ENCODE measurements around the gene TERT.

DNA sequence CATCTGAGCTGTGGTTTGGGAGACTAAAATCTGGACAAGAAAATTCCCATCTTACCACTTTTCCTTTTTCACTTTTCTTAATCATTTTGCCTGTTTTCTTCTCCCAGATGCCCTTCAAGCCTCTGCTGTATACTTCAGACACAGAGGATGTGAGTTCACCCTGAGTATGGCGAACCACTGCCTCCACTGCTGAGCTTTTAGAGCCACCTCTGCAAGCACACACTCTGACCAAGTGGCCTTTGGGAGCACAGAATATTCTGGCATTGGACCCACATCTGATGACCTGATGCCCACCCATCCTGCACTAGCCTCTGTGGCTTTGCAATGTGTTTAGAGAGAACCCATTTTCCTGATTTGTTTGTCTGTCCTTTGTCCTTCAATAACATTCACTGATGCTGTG, 32.5 kb downstream of the TERT start:
- TF ChIP-seq, protein P1, sequence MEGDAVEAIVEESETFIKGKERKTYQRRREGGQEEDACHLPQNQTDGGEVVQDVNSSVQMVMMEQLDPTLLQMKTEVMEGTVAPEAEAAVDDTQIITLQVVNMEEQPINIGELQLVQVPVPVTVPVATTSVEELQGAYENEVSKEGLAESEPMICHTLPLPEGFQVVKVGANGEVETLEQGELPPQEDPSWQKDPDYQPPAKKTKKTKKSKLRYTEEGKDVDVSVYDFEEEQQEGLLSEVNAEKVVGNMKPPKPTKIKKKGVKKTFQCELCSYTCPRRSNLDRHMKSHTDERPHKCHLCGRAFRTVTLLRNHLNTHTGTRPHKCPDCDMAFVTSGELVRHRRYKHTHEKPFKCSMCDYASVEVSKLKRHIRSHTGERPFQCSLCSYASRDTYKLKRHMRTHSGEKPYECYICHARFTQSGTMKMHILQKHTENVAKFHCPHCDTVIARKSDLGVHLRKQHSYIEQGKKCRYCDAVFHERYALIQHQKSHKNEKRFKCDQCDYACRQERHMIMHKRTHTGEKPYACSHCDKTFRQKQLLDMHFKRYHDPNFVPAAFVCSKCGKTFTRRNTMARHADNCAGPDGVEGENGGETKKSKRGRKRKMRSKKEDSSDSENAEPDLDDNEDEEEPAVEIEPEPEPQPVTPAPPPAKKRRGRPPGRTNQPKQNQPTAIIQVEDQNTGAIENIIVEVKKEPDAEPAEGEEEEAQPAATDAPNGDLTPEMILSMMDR (IDR thresholded peaks at IDR 0.05), result no peak
- TF ChIP-seq EZH2 (IDR thresholded peaks at IDR 0.05) (no peak), EZH2phosphoT487 (IDR thresholded peaks at IDR 0.05) (no peak)
